ENCODE data around the gene COPG2.
A peak's percentile ranks its signal among the peaks of the same experiment; 100 is the strongest.

The COPG2 gene

DNA sequence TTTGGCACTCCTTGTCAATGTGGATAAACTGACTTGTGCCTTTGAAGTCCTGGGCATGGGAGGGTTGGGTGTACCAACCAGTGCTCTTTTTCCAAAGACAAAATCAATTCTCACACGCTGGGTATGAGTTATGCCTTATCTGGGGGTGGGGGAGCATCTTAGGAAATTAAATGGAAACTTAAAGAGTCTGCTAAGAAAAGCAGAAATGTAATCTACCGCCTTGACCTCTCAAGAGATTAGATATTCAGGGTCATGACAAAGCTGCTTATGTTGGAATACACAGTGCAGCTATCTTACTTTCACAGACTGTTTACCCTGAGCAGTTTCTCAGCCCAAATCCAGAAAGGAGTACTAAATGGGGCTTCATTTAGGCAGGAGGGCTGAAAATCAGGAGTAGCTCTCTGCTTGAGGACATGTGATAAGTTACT, 174.1 kb downstream of the COPG2 start:
- no peak for DNase-seq (ENCODE audit: low spot score)

GRCh38 chr7:130493275-130493873, 175.2 kb downstream of the COPG2 start:
- no peak for DNase-seq (ENCODE audit: low spot score)

GRCh38 chr7:130492523-130493274, 175.8 kb downstream of the COPG2 start:
- DNase-seq (ENCODE audit: low spot score) = no peak

- DNase-seq (ENCODE audit: low spot score) = peak; percentile 37
Measured at GRCh38 chr7:130491841-130492522, 176.6 kb downstream of the COPG2 start, which contains the start of gene MEST. MEST (plus strand) TSS chr7:130492085; CDS start chr7:130492314, 229 bp downstream.

- peak; percentile 71 for DNase-seq (ENCODE audit: low spot score)
Measured at GRCh38 chr7:130490888-130491804, 177.4 kb downstream of the COPG2 start.

GRCh38 chr7:130490311-130490791, 178.2 kb downstream of the COPG2 start:
- no peak for DNase-seq (ENCODE audit: low spot score)

DNA sequence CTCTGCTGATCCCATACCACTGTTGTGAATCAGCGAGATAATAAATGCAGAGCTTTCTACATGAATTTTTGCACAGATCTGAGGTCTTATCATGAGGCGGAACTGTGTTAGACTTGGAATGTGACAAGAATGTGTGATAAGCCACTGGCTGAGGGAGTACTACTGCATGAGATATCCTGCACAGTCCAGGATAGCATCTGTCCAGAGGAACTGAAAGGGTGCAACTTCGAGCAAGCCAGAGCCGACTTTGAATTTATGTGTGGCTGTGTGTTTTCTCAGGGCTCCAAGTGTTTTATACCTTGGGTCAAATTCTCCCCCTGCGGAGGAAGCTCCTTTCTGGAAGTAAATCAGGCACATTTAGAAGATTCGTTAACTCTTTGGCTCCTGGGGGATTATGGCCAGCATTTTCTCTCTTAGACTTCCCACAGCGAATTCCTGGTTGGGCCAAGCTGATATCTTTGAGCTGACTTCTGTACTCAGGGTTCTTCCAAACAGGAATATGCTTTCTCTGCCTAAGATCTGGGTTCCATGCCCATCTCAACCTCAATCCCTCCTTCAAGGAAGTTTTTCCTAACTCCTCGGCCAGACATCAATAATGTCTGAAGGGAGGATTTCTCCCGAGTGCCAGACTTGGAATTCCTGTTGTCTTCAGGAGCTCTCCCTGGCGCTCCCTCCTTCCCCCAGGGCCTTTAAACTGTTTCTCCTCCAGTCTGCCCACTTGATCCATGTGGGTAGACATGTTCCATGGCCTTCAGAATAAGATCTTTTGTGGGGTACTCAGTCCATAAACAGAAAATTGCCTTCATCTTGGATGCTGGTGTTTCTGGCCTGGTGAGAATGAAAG, 179.2 kb downstream of the COPG2 start:
- peak; percentile 83 for DNase-seq (ENCODE audit: low spot score)

DNA sequence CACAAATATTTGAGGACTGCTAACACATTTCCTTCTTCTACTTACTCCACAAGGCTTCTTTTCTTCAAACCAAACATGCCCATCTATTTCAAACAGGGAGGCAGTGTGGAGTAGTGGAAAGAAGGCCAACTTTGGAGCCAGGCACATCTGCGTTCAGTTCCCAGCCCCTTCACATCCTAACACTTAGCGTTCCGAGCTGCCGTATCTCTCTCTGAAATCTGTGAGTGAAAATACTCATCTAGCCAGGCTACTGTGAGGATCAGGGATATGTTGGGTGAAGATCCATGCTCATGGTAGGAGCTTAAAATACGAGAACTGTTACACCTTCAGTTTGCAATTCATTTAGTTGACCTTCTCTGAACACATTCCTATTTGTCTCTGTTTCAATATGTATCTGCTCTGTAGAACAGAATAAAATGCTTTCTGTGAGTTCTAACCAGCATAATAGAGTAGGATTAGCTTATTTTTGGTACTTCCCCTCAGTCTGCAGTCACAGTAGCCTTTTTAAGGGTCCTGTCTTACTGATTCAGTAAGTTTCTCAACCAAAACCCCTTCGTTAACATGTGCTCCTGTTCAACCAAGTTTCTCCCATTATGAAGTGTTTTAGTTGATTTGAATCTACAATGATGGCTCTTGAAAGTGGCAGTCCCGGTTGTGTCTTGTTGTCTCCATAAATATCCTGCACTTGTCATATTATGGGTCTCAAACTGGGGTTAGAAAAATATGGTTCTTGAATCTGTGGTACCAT, 180.0 kb downstream of the COPG2 start:
- no peak for DNase-seq (ENCODE audit: low spot score)

- DNase-seq (ENCODE audit: low spot score) = no peak
Measured at GRCh38 chr7:130486954-130487436, 181.6 kb downstream of the COPG2 start.

GRCh38 chr7:130486114-130486953, 182.2 kb downstream of the COPG2 start:
- DNase-seq (ENCODE audit: low spot score) = no peak

DNA sequence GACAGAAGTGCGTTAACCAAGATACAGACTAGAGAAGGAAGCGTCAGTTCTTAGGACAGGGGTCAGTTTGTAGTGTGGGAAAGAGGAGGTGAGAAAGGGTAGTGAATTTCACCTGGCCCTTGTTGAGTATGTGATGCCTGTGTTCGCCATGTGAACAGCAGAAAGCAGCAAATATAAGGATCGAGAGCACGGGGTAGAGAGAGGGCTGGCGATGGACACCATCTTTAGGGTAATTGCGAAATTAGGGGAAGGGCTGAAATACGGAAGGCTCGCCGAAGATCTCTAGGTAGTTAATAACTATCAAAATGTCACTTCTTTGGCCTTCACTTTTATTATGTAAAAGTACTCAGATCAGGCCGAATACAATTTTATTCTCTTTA, 182.8 kb downstream of the COPG2 start:
- DNase-seq (ENCODE audit: low spot score) = no peak

DNA sequence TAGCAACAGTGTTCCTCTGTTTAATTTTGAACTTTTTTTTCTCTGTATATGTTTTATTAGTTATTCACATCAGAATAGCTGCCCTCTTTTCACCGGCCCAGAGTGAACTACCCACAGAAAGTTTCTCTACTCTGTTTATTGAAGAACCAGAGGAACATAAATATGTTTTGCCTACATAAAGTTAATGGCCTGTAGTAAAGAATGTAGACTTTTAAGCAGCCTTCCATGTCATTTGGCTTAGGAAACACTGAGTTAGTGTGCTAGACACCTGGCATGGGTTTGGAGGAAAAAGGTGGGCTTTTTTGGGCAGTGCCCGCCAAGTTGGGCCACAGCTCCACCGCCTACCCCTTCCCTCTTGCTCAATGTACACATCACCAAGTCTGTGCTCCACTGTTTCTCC, 185.5 kb downstream of the COPG2 start:
- DNase-seq (ENCODE audit: low spot score) = no peak

DNA sequence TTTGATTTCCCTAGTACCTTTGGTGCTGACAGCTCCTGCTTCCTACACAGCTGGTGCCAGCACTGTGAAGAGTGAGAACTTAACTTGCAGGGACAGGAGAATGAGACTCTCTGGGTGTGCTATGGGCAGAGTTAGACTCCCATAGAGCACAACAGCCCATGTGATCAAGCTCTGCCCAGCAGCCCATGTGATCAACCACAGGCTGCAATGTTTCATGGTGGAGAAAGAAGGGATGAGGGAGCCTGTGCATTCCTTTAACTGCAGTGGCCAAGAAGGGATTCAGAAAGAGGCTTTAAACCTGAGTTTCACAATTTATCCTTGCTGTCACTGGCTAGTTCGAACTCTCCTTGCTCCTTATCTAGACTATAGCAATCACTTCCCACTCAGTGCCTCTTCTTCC, 186.7 kb downstream of the COPG2 start:
- DNase-seq (ENCODE audit: low spot score) = peak; percentile 37

GRCh38 chr7:130479716-130480400, 188.7 kb downstream of the COPG2 start:
- DNase-seq (ENCODE audit: low spot score) = no peak

DNA sequence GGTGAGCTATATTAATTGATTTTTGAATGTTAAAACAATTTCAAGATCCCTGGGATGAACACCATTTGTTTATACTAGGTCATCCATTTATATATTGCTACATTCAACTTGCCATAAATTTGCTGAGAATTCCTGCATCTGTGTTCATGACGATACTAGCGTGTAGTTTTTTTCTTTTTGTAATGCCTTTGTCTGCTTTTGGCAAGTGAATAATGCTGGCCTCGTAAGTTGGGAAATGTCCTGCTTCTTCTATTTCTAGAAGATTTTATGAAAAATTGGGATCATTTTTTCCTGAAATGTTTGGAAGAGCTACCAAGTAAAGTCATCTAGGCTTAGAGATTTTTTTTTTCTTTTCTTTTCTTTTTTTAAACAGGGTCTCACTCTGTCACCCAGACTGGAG, 189.6 kb downstream of the COPG2 start:
- DNase-seq (ENCODE audit: low spot score) = no peak

DNA sequence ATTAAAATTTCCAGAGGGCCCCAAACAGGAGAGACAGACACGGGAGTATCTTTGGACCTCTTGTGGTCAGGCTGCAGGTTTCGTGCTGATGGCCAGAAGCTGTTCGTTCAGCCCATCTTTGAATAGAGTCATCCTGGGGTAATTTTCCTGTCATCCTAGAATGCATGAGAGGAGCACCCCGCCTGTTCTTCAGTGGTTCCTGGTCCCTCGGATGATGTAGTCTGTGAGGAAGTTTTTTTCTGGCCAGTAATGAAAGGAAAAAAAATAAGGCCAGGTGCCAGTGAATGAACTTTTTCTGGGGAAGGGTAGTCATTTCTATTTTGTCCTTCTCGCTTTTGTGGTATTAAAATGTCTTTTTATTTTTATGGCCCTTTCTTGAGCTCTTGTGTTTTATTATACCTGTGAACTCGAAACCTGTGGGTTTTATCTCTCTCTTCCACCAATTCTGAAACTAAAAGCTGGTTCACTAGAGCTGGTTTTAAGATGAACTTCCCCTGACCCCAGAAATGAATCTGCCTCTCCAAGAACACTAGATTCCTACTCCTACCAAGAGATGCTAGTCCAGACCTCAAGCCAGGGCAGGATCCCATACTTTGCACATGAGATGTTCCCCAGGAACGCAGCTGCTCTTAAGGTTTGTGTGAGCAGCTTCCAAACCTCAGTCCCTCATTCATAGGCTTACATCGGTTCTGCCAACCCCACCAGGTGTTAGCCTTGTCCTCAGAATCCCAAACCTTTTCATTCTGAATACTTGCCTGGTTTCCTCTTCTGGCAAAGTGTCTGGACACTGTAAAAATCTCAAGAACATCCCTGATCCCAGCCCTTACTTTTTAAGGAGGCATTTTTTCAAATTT, 192.0 kb downstream of the COPG2 start:
- DNase-seq (ENCODE audit: low spot score) = no peak

DNA sequence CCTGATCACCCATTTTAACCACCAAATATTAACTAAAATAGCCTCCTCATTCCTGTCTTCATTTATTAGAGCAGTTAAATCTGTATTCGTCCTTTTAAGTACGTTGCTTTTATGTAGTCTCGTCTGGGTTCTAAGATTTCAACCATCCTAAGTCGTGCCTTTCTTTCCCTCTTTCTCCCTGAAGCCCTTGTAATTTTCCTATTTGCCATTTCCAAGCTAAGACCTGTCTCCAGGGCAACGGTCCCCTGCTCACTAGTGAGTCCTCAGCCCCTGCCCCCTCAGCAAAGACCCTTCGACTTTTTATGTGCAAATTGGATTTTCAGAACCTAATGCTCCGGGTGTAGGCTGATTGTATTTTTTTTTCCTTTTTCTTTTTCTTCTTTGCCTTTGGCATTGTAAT, 192.8 kb downstream of the COPG2 start:
- no peak for DNase-seq (ENCODE audit: low spot score)

- DNase-seq (ENCODE audit: low spot score) = no peak
Measured at GRCh38 chr7:130473876-130474275, 194.7 kb downstream of the COPG2 start.
